PC-3 (cell line): ENCODE data around the gene PAPPA. TPM values are rescaled to one million over a fixed set of nuclear protein-coding genes. Genes with fewer than 3 reads are reported as not detected.

Experiments used
- ATAC-seq: fragments of 200-7000 bp; cut with Tn5 transposase; 2 replicates; pipeline ENCODE4 v1.9.1; 2020; ENCODE audit warnings: mild to moderate bottlenecking, moderate library complexity
- BruUV-seq: library from RNA; stranded (reverse); fragments of 400-500 nt; replicated peaks from 2 replicates; lab custom pipeline; 2021; lab: Mats Ljungman, UMichigan
- CTCF ChIA-PET: fragments of 300-600 bp; sonication (Branson Sonifier 250); formaldehyde crosslinking; loops from one replicate; lab custom pipeline; 2022; ENCODE audit warnings: antibody characterized with exemption; lab: Charles Lee
- POLR2A ChIA-PET: fragments of 300-600 bp; sonication (Branson Sonifier 250); formaldehyde crosslinking; loops from one replicate; lab custom pipeline; 2022; ENCODE audit warnings: antibody characterized with exemption; ENCODE audit not compliant: unreplicated experiment; lab: Charles Lee
- DNase-seq: peaks from one replicate; pipeline ENCODE4 v3.0.0-alpha.2; 2015
- H2AFZ ChIP-seq: fragments of 300-600 bp; sonication (generic); 2 replicates; pipeline ENCODE4 v1.6.0; 2016; ENCODE audit warnings: antibody characterized with exemption, low read length
- H3F3A ChIP-seq: fragments of 300-600 bp; sonication (generic); one replicate; pipeline ENCODE4 v1.6.0; 2017; ENCODE audit warnings: antibody characterized with exemption, low read length, control low read depth, mild to moderate bottlenecking; ENCODE audit not compliant: unreplicated experiment
- H3K27ac ChIP-seq: fragments of 300-600 bp; sonication (generic); 2 replicates; pipeline ENCODE4 v1.5.1; 2016; ENCODE audit warnings: mild to moderate bottlenecking, low read length
- H3K27me3 ChIP-seq: fragments of 300-600 bp; sonication (generic); 2 replicates; pipeline ENCODE4 v1.6.1; 2016; ENCODE audit warnings: low read length, mixed read lengths
- H3K36me3 ChIP-seq: fragments of 300-600 bp; sonication (generic); 2 replicates; pipeline ENCODE4 v1.6.1; 2016; ENCODE audit warnings: low read depth, mixed run types, low read length, mixed read lengths
- H3K4me1 ChIP-seq: fragments of 300-600 bp; sonication (generic); 2 replicates; pipeline ENCODE4 v1.5.1; 2016; ENCODE audit warnings: low read length; ENCODE audit not compliant: insufficient read depth
- H3K4me2 ChIP-seq: fragments of 300-600 bp; sonication (generic); 2 replicates; pipeline ENCODE4 v1.6.0; 2016; ENCODE audit warnings: low read length
- H3K4me3 ChIP-seq: fragments of 300-600 bp; sonication (generic); 2 replicates; pipeline ENCODE4 v1.5.1; 2016; ENCODE audit warnings: mild to moderate bottlenecking, low read length, mixed read lengths
- H3K79me2 ChIP-seq: fragments of 300-600 bp; sonication (generic); 2 replicates; pipeline ENCODE4 v1.6.1; 2017; ENCODE audit warnings: low read length, mixed read lengths
- H3K9ac ChIP-seq: fragments of 300-600 bp; sonication (generic); 2 replicates; pipeline ENCODE4 v1.6.0; 2016; ENCODE audit warnings: mild to moderate bottlenecking, low read length
- H3K9me2 ChIP-seq: fragments of 300-600 bp; sonication (generic); replicated peaks from 2 replicates; pipeline ENCODE4 v1.6.1; 2016; ENCODE audit warnings: mixed run types, low read length, mixed read lengths
- H3K9me3 ChIP-seq: fragments of 300-600 bp; sonication (generic); 2 replicates; pipeline ENCODE4 v1.6.1; 2016; ENCODE audit warnings: low read length, mixed read lengths
- H4K20me1 ChIP-seq: fragments of 300-600 bp; sonication (generic); 2 replicates; pipeline ENCODE4 v1.6.1; 2016; ENCODE audit warnings: low read length, mixed read lengths
- EZH2 ChIP-seq: fragments of 300-600 bp; sonication (generic); IDR thresholded peaks from one replicate; pipeline ENCODE4 v1.6.1; 2017; ENCODE audit warnings: antibody characterized with exemption, mild to moderate bottlenecking, low read length; ENCODE audit not compliant: unreplicated experiment
- EZH2phosphoT487 ChIP-seq: fragments of 300-600 bp; sonication (generic); IDR thresholded peaks from 2 replicates; pipeline ENCODE4 v1.6.1; 2018; ENCODE audit warnings: mild to moderate bottlenecking, antibody characterized with exemption, low read length, borderline replicate concordance
- intact Hi-C: fragments of 100-400 bp; cut with micrococcal nuclease; formaldehyde crosslinking; loops from 2 replicates; pipeline ENCODE4 v1.9.0; 2023
- total RNA-seq: library from RNA; depleted of rRNA; stranded (reverse); fragments of >200 nt; gene quantifications from 2 replicates; pipeline ENCODE4 v1.2.3, GENCODE V29; 2014
- TF ChIP-seq, protein P1 (sequence below): fragments of 300-600 bp; sonication (generic); conservative IDR thresholded peaks from 2 replicates; pipeline ENCODE4 v1.5.1; 2017; ENCODE audit warnings: antibody characterized with exemption, low read depth, mild to moderate bottlenecking, low read length

Gene PAPPA
- total RNA-seq, 1 experiment from 2014 or later, result not detected

DNA sequence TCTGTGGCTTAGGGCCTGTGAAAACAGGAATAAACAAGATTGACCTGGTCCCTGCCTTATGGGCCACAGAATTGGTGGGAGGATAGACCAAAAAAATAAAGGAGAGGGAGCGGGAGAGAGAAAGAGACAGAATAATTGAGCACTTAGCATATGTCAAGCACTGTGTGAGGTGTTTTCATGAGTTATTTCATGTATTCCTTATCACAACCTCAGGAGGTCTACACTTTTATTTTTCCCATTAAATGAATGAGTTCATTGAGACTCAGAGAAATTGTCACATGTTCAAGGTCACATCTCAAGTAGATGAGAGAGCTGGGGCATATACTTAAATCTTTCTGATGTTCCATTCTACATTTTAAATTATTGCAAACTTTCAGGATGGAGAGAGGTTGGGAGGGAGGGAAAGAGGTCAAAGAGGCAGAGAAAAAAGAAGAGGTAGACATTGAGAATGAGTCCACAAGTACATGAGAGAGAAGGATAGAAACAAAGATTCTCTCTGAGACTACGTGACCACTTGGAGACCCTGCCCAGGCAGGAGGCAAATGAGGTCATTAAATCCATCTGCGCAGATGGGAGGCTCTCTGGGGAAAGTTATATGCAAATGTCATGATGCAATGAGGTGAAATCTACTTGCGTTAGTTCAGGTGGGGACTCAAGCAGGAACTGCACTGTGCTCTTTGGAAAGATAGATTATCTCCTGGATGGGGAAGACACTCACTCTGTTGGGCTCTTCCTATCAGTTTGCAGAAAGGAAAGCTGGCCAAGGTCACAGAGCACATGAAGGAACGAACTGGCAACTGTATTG lies 241.5 kb downstream of the PAPPA start:
- no peak overlapping the region for H3K4me2 ChIP-seq
- no peaks in the 10 kb centered on the region for H3K9me3 ChIP-seq
- no peaks in the 10 kb centered on the region for H3K4me1 ChIP-seq
- H3K27ac ChIP-seq, result no peak overlapping the region
- intact Hi-C loops, result no loop called here
- no peaks in the 10 kb centered on the region for H3K9me2 ChIP-seq
- no peak for ATAC-seq
- no peak for DNase-seq
- POLR2A ChIA-PET, result no interaction called here
- no peaks in the 10 kb centered on the region for H3F3A ChIP-seq
- no peak overlapping the region for H3K9ac ChIP-seq
- CTCF ChIA-PET, result no interaction called here
- H2AFZ ChIP-seq, result no peak overlapping the region
- H3K36me3 ChIP-seq, result no peaks in the 10 kb centered on the region
- H3K79me2 ChIP-seq, result no peaks in the 10 kb centered on the region
- H4K20me1 ChIP-seq, result no peaks in the 10 kb centered on the region
- no peaks in the 10 kb centered on the region for H3K27me3 ChIP-seq
- no TSS peak for BruUV-seq
- no peak for TF ChIP-seq EZH2
- TF ChIP-seq, protein P1, sequence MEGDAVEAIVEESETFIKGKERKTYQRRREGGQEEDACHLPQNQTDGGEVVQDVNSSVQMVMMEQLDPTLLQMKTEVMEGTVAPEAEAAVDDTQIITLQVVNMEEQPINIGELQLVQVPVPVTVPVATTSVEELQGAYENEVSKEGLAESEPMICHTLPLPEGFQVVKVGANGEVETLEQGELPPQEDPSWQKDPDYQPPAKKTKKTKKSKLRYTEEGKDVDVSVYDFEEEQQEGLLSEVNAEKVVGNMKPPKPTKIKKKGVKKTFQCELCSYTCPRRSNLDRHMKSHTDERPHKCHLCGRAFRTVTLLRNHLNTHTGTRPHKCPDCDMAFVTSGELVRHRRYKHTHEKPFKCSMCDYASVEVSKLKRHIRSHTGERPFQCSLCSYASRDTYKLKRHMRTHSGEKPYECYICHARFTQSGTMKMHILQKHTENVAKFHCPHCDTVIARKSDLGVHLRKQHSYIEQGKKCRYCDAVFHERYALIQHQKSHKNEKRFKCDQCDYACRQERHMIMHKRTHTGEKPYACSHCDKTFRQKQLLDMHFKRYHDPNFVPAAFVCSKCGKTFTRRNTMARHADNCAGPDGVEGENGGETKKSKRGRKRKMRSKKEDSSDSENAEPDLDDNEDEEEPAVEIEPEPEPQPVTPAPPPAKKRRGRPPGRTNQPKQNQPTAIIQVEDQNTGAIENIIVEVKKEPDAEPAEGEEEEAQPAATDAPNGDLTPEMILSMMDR, result no peak
- TF ChIP-seq EZH2phosphoT487, result no peak
- H3K4me3 ChIP-seq, result no peak overlapping the region

DNA sequence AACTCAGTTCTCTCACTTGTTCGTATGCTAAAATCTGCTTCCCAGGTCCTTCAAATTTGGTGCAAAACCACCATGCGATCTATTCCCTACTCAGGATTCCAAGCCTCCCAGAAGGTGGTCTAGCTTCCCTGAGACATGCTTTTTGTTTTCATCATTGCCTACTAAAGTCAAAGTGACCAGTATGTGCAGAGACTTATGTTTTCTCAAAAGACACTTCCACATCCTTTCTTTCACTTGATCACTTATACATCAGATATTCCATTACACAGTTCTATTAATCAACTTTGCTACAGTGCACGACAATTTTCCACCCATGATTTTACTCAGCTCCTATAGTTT lies 242.1 kb downstream of the PAPPA start:
- H3K9ac ChIP-seq, result no peak overlapping the region
- no peaks in the 10 kb centered on the region for H3F3A ChIP-seq
- intact Hi-C loops, result no loop called here
- H3K9me3 ChIP-seq, result no peaks in the 10 kb centered on the region
- ATAC-seq, result no peak
- no peaks in the 10 kb centered on the region for H4K20me1 ChIP-seq
- CTCF ChIA-PET, result no interaction called here
- no peaks in the 10 kb centered on the region for H3K4me1 ChIP-seq
- POLR2A ChIA-PET, result no interaction called here
- no peak overlapping the region for H3K4me2 ChIP-seq
- no peaks in the 10 kb centered on the region for H3K79me2 ChIP-seq
- H3K27me3 ChIP-seq, result no peaks in the 10 kb centered on the region
- no peak overlapping the region for H2AFZ ChIP-seq
- no TSS peak for BruUV-seq
- no peaks in the 10 kb centered on the region for H3K9me2 ChIP-seq
- no peak overlapping the region for H3K27ac ChIP-seq
- H3K4me3 ChIP-seq, result no peak overlapping the region
- TF ChIP-seq EZH2 (no peak), EZH2phosphoT487 (no peak)
- TF ChIP-seq, protein P1, result no peak
- no peaks in the 10 kb centered on the region for H3K36me3 ChIP-seq
- DNase-seq, result no peak

DNA sequence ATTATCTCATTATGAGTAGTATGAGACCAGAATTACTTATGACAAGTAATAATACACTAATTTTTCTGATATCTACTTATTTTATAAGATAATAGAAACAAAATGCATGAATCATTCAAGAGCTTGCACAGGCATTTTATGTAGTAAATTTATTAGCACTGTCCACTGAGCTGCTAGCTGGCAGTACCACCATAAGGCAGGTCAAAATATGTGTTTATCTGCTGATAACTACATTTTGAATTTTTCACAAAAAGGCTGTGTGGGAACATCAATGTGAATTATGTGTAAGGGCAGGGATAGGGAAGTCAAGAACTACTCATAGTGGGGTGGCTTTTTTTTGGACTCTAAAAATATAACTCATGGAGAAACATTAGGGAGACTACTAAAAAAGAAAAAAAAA lies 249.6 kb downstream of the PAPPA start:
- no peak overlapping the region for H3K4me2 ChIP-seq
- TF ChIP-seq EZH2 (no peak), EZH2phosphoT487 (no peak)
- TF ChIP-seq, protein P1, result no peak
- H3K27me3 ChIP-seq, result no peaks in the 10 kb centered on the region
- POLR2A ChIA-PET, result no interaction called here
- no peak for ATAC-seq
- intact Hi-C loops, result no loop called here
- H3K4me1 ChIP-seq, result no peaks in the 10 kb centered on the region
- no peaks in the 10 kb centered on the region for H4K20me1 ChIP-seq
- no peaks in the 10 kb centered on the region for H3K79me2 ChIP-seq
- H3F3A ChIP-seq, result no peaks in the 10 kb centered on the region
- BruUV-seq, result no TSS peak
- no peaks in the 10 kb centered on the region for H3K9me3 ChIP-seq
- no peaks in the 10 kb centered on the region for H3K9me2 ChIP-seq
- DNase-seq, result no peak
- CTCF ChIA-PET, result no interaction called here
- H3K4me3 ChIP-seq, result no peak overlapping the region
- no peak overlapping the region for H3K27ac ChIP-seq
- H2AFZ ChIP-seq, result no peak overlapping the region
- no peak overlapping the region for H3K9ac ChIP-seq
- H3K36me3 ChIP-seq, result no peaks in the 10 kb centered on the region
